SU-DHL-6 (cell line): ENCODE data around the gene B4GALT1.

ENCODE experiments used
- H2AFZ ChIP-seq: fragments of 200-600 bp; sonication (generic); 2 replicates; pipeline ENCODE4 v1.6.1; 2014; ENCODE audit warnings: low read depth, mild to moderate bottlenecking, moderate library complexity, mixed read lengths, antibody characterized with exemption, low read length; ENCODE audit not compliant: severe bottlenecking
- H3F3A ChIP-seq: fragments of 200-600 bp; shearing (Covaris generic); 2 replicates; pipeline ENCODE4 v1.6.0; 2016; ENCODE audit warnings: antibody characterized with exemption, mild to moderate bottlenecking; ENCODE audit not compliant: insufficient read depth
- H3K27ac ChIP-seq: fragments of 200-600 bp; sonication (generic); 2 replicates; pipeline ENCODE4 v1.5.1; 2016; ENCODE audit warnings: low read depth, mild to moderate bottlenecking, low read length, moderate library complexity, mixed read lengths
- H3K27me3 ChIP-seq: fragments of 200-600 bp; sonication (generic), shearing (Covaris generic); 2 replicates; pipeline ENCODE4 v1.6.0; 2014; ENCODE audit warnings: mild to moderate bottlenecking, low read length
- H3K36me3 ChIP-seq: fragments of 200-600 bp; sonication (generic); 2 replicates; pipeline ENCODE4 v1.6.1; 2014; ENCODE audit warnings: mild to moderate bottlenecking, low read length, mixed read lengths
- H3K4me2 ChIP-seq: fragments of 300-600, 200-600 bp; shearing (Covaris generic), sonication (generic); 2 replicates; pipeline ENCODE4 v1.6.0; 2014; ENCODE audit warnings: low read length, low read depth, mild to moderate bottlenecking; ENCODE audit not compliant: poor library complexity, severe bottlenecking
- H3K4me3 ChIP-seq: fragments of 200-600 bp; sonication (generic); 2 replicates; pipeline ENCODE4 v1.5.1; 2014; ENCODE audit warnings: antibody characterized with exemption, low read length, mild to moderate bottlenecking, mixed read lengths; ENCODE audit not compliant: insufficient read depth, poor library complexity, severe bottlenecking
- H3K79me2 ChIP-seq: fragments of 200-600 bp; sonication (generic); 2 replicates; pipeline ENCODE4 v1.6.1; 2014; ENCODE audit warnings: mild to moderate bottlenecking, low read length, moderate library complexity; ENCODE audit not compliant: insufficient read depth
- H3K9ac ChIP-seq: fragments of 200-600 bp; sonication (generic); 2 replicates; pipeline ENCODE4 v1.7.0; 2014; ENCODE audit warnings: mild to moderate bottlenecking, low read length
- H3K9me2 ChIP-seq: fragments of 200-600 bp; sonication (generic); replicated peaks from 2 replicates; pipeline ENCODE4 v1.6.1; 2014; ENCODE audit warnings: low read length; ENCODE audit not compliant: insufficient read depth
- H3K9me3 ChIP-seq: fragments of 200-600 bp; sonication (generic); 2 replicates; pipeline ENCODE4 v1.6.1; 2014; ENCODE audit warnings: low read length, mixed read lengths; ENCODE audit not compliant: insufficient read depth
- H4K20me1 ChIP-seq: fragments of 200-600 bp; sonication (generic); 2 replicates; pipeline ENCODE4 v1.6.1; 2014; ENCODE audit warnings: low read depth, mild to moderate bottlenecking, antibody characterized with exemption, low read length, moderate library complexity, mixed read lengths
- CTCF ChIP-seq: fragments of 200-600 bp; sonication (generic); IDR thresholded peaks from one replicate; pipeline ENCODE4 v1.5.1; 2017; ENCODE audit warnings: antibody characterized with exemption, mild to moderate bottlenecking, low read length, moderate library complexity; ENCODE audit not compliant: insufficient read depth, poor library complexity, severe bottlenecking
- EZH2phosphoT487 ChIP-seq: fragments of 200-600 bp; sonication (generic), shearing (Covaris generic); conservative IDR thresholded peaks from 2 replicates; pipeline ENCODE4 v1.6.1; 2018; ENCODE audit warnings: mild to moderate bottlenecking, antibody characterized with exemption, low read length, moderate library complexity, mixed read lengths

B4GALT1 gene

GRCh38 chr9:33147416-33148169, 19.5 kb downstream of the B4GALT1 start:
- Histone ChIP-seq H3K36me3 (no peaks in the 10 kb centered on the region), H4K20me1 (peaks cover 12% of the 10 kb centered on the region), H3K79me2 (no peaks in the 10 kb centered on the region), H2AFZ (no peak overlapping the region), H3K27me3 (no peaks in the 10 kb centered on the region), H3F3A (no peaks in the 10 kb centered on the region), H3K9me3 (no peaks in the 10 kb centered on the region), H3K4me3 (no peak overlapping the region), H3K4me2 (no peak overlapping the region), H3K9me2 (no peaks in the 10 kb centered on the region), H3K9ac (no peak overlapping the region), H3K27ac (no peak overlapping the region)
- TF ChIP-seq CTCF, result no peak
- no peak for TF ChIP-seq EZH2phosphoT487

- H3K9me2 ChIP-seq, result no peaks in the 10 kb centered on the region
- H3K9ac ChIP-seq, result no peak overlapping the region
- no peaks in the 10 kb centered on the region for H3K79me2 ChIP-seq
- no peaks in the 10 kb centered on the region for H3K9me3 ChIP-seq
- peaks cover 12% of the 10 kb centered on the region for H4K20me1 ChIP-seq
- no peaks in the 10 kb centered on the region for H3K27me3 ChIP-seq
- H3K36me3 ChIP-seq, result no peaks in the 10 kb centered on the region
- no peak overlapping the region for H2AFZ ChIP-seq
- no peak overlapping the region for H3K4me3 ChIP-seq
- H3K27ac ChIP-seq, result no peak overlapping the region
- no peaks in the 10 kb centered on the region for H3F3A ChIP-seq
- no peak overlapping the region for H3K4me2 ChIP-seq
- no peak for TF ChIP-seq CTCF
- no peak for TF ChIP-seq EZH2phosphoT487
Observed at GRCh38 chr9:33146298-33146697, 20.8 kb downstream of the B4GALT1 start.

- Histone ChIP-seq H3K27ac (no peak overlapping the region), H3K9ac (no peak overlapping the region), H4K20me1 (peaks cover 12% of the 10 kb centered on the region; the same call in 1 of the 2 replicates), H3K79me2 (no peaks in the 10 kb centered on the region), H3K36me3 (no peaks in the 10 kb centered on the region), H3F3A (no peaks in the 10 kb centered on the region), H3K9me2 (no peaks in the 10 kb centered on the region), H3K4me3 (no peak overlapping the region), H3K4me2 (no peak overlapping the region), H3K9me3 (no peaks in the 10 kb centered on the region), H2AFZ (no peak overlapping the region), H3K27me3 (no peaks in the 10 kb centered on the region)
- no peak for TF ChIP-seq CTCF
- no peak for TF ChIP-seq EZH2phosphoT487
Observed at GRCh38 chr9:33144551-33144950, 22.6 kb downstream of the B4GALT1 start.
